Ectodermal cell (in vitro differentiated cells): ENCODE data around the gene RAB3B.
"Not testable (repeated sequence)": the region's sequence is repeated elsewhere in the genome, so short reads cannot be mapped to it uniquely, and the experiment has no call there.

Experiments used
- H3K27ac ChIP-seq: 2 replicates; pipeline ENCODE4 v1.7.0; 2013; ENCODE audit warnings: mild to moderate bottlenecking, low read depth, low read length; ENCODE audit not compliant: insufficient read depth, poor library complexity, severe bottlenecking
- H3K27me3 ChIP-seq: 2 replicates; pipeline ENCODE4 v1.7.0; 2013; ENCODE audit warnings: mild to moderate bottlenecking, low read length; ENCODE audit not compliant: insufficient read depth, control insufficient read depth, poor library complexity, severe bottlenecking
- H3K36me3 ChIP-seq: one replicate; pipeline ENCODE4 v1.7.0; 2013; ENCODE audit warnings: low read length; ENCODE audit not compliant: control insufficient read depth, insufficient read depth
- H3K4me1 ChIP-seq: one replicate; pipeline ENCODE4 v1.7.0; 2013; ENCODE audit warnings: low read length; ENCODE audit not compliant: control insufficient read depth, insufficient read depth
- H3K4me3 ChIP-seq: 2 replicates; pipeline ENCODE4 v1.7.0; 2013; ENCODE audit warnings: low read depth, low read length, control low read depth; ENCODE audit not compliant: insufficient read depth
- H3K9me3 ChIP-seq: 2 replicates; pipeline ENCODE4 v1.7.0; 2013; ENCODE audit warnings: mild to moderate bottlenecking, low read length, moderate library complexity; ENCODE audit not compliant: control insufficient read depth
- WGBS, 2 experiments: methylation state at CpG; one replicate each; pipeline ENCODE4 v1.1.7; 2013; ENCODE audit warnings: missing lambda C conversion rate in 2 of 2; 5-methylcytosine and 5-hydroxymethylcytosine counted together

RAB3B gene

GRCh38 chr1:51968632-51969031 lies 21.9 kb downstream of the RAB3B start:
- Histone ChIP-seq H3K4me1 (peaks cover 12% of the 10 kb centered on the region), H3K4me3 (no peak overlapping the region), H3K27me3 (no peaks in the 10 kb centered on the region), H3K27ac (no peak overlapping the region), H3K36me3 (peaks cover 2% of the 10 kb centered on the region), H3K9me3 (no peaks in the 10 kb centered on the region)
- WGBS, 2 experiments = 89 to 91% methylated on average over 1 of the region's 1 CpG

GRCh38 chr1:51967213-51967791 lies 23.2 kb downstream of the RAB3B start:
- 91 to 100% methylated on average over 1 of the region's 1 CpG for WGBS, 2 experiments
- not testable (repeated sequence) for H3K27me3 ChIP-seq

GRCh38 chr1:51966559-51966958 lies 23.9 kb downstream of the RAB3B start:
- Histone ChIP-seq H3K36me3 (peaks cover 2% of the 10 kb centered on the region), H3K9me3 (no peaks in the 10 kb centered on the region), H3K27me3 (no peaks in the 10 kb centered on the region), H3K4me3 (no peak overlapping the region), H3K4me1 (peaks cover 16% of the 10 kb centered on the region), H3K27ac (no peak overlapping the region)
- 86 to 94% methylated on average over 2 of the region's 2 CpGs for WGBS, 2 experiments

More at GRCh38 chr1:51967213-51967791, 23.2 kb downstream of the RAB3B start:
- H3K27ac ChIP-seq, H3K9me3 ChIP-seq, H3K4me3 ChIP-seq, H3K36me3 ChIP-seq: not testable (repeated sequence)
- peaks cover 16% of the 10 kb centered on the region for H3K4me1 ChIP-seq

- Histone ChIP-seq H3K4me1 (peaks cover 10% of the 10 kb centered on the region), H3K9me3 (no peaks in the 10 kb centered on the region), H3K27ac (no peak overlapping the region), H3K4me3 (no peak overlapping the region), H3K36me3 (peaks cover 2% of the 10 kb centered on the region), H3K27me3 (no peaks in the 10 kb centered on the region)
- 92 to 93% methylated on average over 4 of the region's 4 CpGs for WGBS, 2 experiments
Measured at GRCh38 chr1:51964309-51964696, 26.2 kb downstream of the RAB3B start.

- H3K4me1 ChIP-seq = peaks cover 10% of the 10 kb centered on the region
- no peak overlapping the region for H3K4me3 ChIP-seq
- H3K27ac ChIP-seq = no peak overlapping the region
- H3K9me3 ChIP-seq = no peaks in the 10 kb centered on the region
- H3K36me3 ChIP-seq = peaks cover 2% of the 10 kb centered on the region
- WGBS, 2 experiments = 51 to 58% methylated on average over 4 of the region's 4 CpGs
- H3K27me3 ChIP-seq = no peaks in the 10 kb centered on the region
Measured at GRCh38 chr1:51963592-51964308, 26.8 kb downstream of the RAB3B start.

- no peak overlapping the region for H3K4me3 ChIP-seq
Measured at GRCh38 chr1:51962486-51963356, 27.8 kb downstream of the RAB3B start.

GRCh38 chr1:51961954-51962353 lies 28.5 kb downstream of the RAB3B start:
- Histone ChIP-seq H3K27me3 (no peaks in the 10 kb centered on the region), H3K36me3 (no peaks in the 10 kb centered on the region), H3K27ac (no peak overlapping the region), H3K4me3 (no peak overlapping the region), H3K9me3 (no peaks in the 10 kb centered on the region), H3K4me1 (peaks cover 17% of the 10 kb centered on the region)
- WGBS, 2 experiments = 94 to 95% methylated on average over 2 of the region's 2 CpGs

More at GRCh38 chr1:51962486-51963356, 27.8 kb downstream of the RAB3B start:
- no peaks in the 10 kb centered on the region for H3K36me3 ChIP-seq
- H3K4me1 ChIP-seq = peaks cover 14% of the 10 kb centered on the region
- 89% methylated on average over 4 of the region's 4 CpGs for WGBS, 2 experiments
- H3K27ac ChIP-seq = no peak overlapping the region
- H3K27me3 ChIP-seq = no peaks in the 10 kb centered on the region
- no peaks in the 10 kb centered on the region for H3K9me3 ChIP-seq

- H3K27ac ChIP-seq = no peak overlapping the region
- no peak overlapping the region for H3K4me3 ChIP-seq
- no peaks in the 10 kb centered on the region for H3K36me3 ChIP-seq
- no peaks in the 10 kb centered on the region for H3K9me3 ChIP-seq
- H3K4me1 ChIP-seq = peaks cover 17% of the 10 kb centered on the region
- 93 to 95% methylated on average over 2 of the region's 2 CpGs for WGBS, 2 experiments
- H3K27me3 ChIP-seq = no peaks in the 10 kb centered on the region
Measured at GRCh38 chr1:51961231-51961630, 29.3 kb downstream of the RAB3B start.

- H3K4me3 ChIP-seq = no peak overlapping the region
- H3K4me1 ChIP-seq = peaks cover 17% of the 10 kb centered on the region
- H3K36me3 ChIP-seq = no peaks in the 10 kb centered on the region
- no peak overlapping the region for H3K27ac ChIP-seq
- no peaks in the 10 kb centered on the region for H3K9me3 ChIP-seq
- 76 to 87% methylated on average over 3 of the region's 3 CpGs for WGBS, 2 experiments
- no peaks in the 10 kb centered on the region for H3K27me3 ChIP-seq
Measured at GRCh38 chr1:51960262-51960661, 30.2 kb downstream of the RAB3B start.

GRCh38 chr1:51958824-51959223 lies 31.7 kb downstream of the RAB3B start:
- no peaks in the 10 kb centered on the region for H3K27me3 ChIP-seq
- no peak overlapping the region for H3K27ac ChIP-seq
- WGBS, 2 experiments = 96 to 97% methylated on average over 3 of the region's 3 CpGs
- no peak overlapping the region for H3K4me3 ChIP-seq
- no peaks in the 10 kb centered on the region for H3K36me3 ChIP-seq
- no peaks in the 10 kb centered on the region for H3K9me3 ChIP-seq
- H3K4me1 ChIP-seq = peaks cover 12% of the 10 kb centered on the region
